ENCODE measurements around the gene ILDR1.

- no peak for TF ChIP-seq CTCF (IDR thresholded peaks at IDR 0.05)
- TF ChIP-seq EP300 (IDR thresholded peaks at IDR 0.05), result no peak
- no peak for TF ChIP-seq POLR2A (IDR thresholded peaks at IDR 0.05)
Observed at GRCh38 chr3:122021811-122022401, at the start of gene ILDR1.
